ENCODE measurements around the gene HLA-DQA1. TPM values are rescaled to one million over a fixed set of nuclear protein-coding genes. Genes with fewer than 3 reads are reported as not detected.
"Not testable (repeated sequence)": the region's sequence is repeated elsewhere in the genome, so short reads cannot be mapped to it uniquely, and the experiment has no call there.

Gene HLA-DQA1
- total RNA-seq, 1 donor from 2014 or later = 7.4 TPM

GRCh38 chr6:32668226-32668747 is 31.1 kb downstream of the HLA-DQA1 start:
- TF ChIP-seq POLR2AphosphoS5 (IDR thresholded peaks at IDR 0.05; ENCODE audit: insufficient read depth in 1 of 2, low read depth in 1 of 2) (no peak), CTCF (IDR thresholded peaks at IDR 0.05) (no peak), POLR2A (IDR thresholded peaks at IDR 0.05) (no peak)
- no peak for DNase-seq (ENCODE audit: extremely low spot score in 2 of 2)
- intact Hi-C loops (cut with DNase I) = no loop called here
- H3K36me3 ChIP-seq = no peaks in the 10 kb centered on the region
- H3K9me3 ChIP-seq = no peaks in the 10 kb centered on the region
- H3K27me3 ChIP-seq = no peaks in the 10 kb centered on the region
- no peak overlapping the region for H3K27ac ChIP-seq
- H3K4me1 ChIP-seq = no peaks in the 10 kb centered on the region
- H3K4me3 ChIP-seq = no peak overlapping the region

GRCh38 chr6:32669240-32669639 is 32.0 kb downstream of the HLA-DQA1 start:
- no peak overlapping the region for H3K27ac ChIP-seq
- intact Hi-C loops (cut with DNase I) = no loop called here
- H3K4me1 ChIP-seq = no peaks in the 10 kb centered on the region
- no peak for DNase-seq (ENCODE audit: extremely low spot score in 2 of 2)
- no peak overlapping the region for H3K4me3 ChIP-seq
- no peaks in the 10 kb centered on the region for H3K36me3 ChIP-seq
- H3K27me3 ChIP-seq = no peaks in the 10 kb centered on the region
- no peaks in the 10 kb centered on the region for H3K9me3 ChIP-seq
- TF ChIP-seq POLR2AphosphoS5 (IDR thresholded peaks at IDR 0.05; ENCODE audit: insufficient read depth in 1 of 2, low read depth in 1 of 2) (no peak), POLR2A (IDR thresholded peaks at IDR 0.05) (no peak), CTCF (IDR thresholded peaks at IDR 0.05) (no peak)

- Histone ChIP-seq H3K9me3 (no peaks in the 10 kb centered on the region), H3K27ac (no peak overlapping the region), H3K36me3 (no peaks in the 10 kb centered on the region), H3K4me1 (no peaks in the 10 kb centered on the region), H3K27me3 (no peaks in the 10 kb centered on the region), H3K4me3 (no peak overlapping the region)
- TF ChIP-seq POLR2AphosphoS5 (IDR thresholded peaks at IDR 0.05; ENCODE audit: insufficient read depth in 1 of 2, low read depth in 1 of 2) (no peak), POLR2A (IDR thresholded peaks at IDR 0.05) (no peak), CTCF (IDR thresholded peaks at IDR 0.05) (no peak)
- intact Hi-C loops (cut with DNase I) = no loop called here
- no peak for DNase-seq (ENCODE audit: extremely low spot score in 2 of 2)
These were observed 32.7 kb downstream of the HLA-DQA1 start for GRCh38 chr6:32669893-32670292.

- H3K27me3 ChIP-seq; H3K4me3 ChIP-seq; H3K36me3 ChIP-seq; H3K9me3 ChIP-seq; H3K27ac ChIP-seq; intact Hi-C loops (cut with DNase I); DNase-seq (ENCODE audit: extremely low spot score in 2 of 2); H3K4me1 ChIP-seq: not testable (repeated sequence)
These were observed 34.7 kb downstream of the HLA-DQA1 start for GRCh38 chr6:32671908-32672307.

GRCh38 chr6:32674123-32674522 is 36.9 kb downstream of the HLA-DQA1 start:
- H3K9me3 ChIP-seq; H3K36me3 ChIP-seq; intact Hi-C loops (cut with DNase I); H3K4me3 ChIP-seq; DNase-seq (ENCODE audit: extremely low spot score in 2 of 2); H3K27me3 ChIP-seq; H3K27ac ChIP-seq; H3K4me1 ChIP-seq: not testable (repeated sequence)

GRCh38 chr6:32679492-32679891 is 42.3 kb downstream of the HLA-DQA1 start:
- H3K4me3 ChIP-seq = no peak overlapping the region
- intact Hi-C loops (cut with DNase I) = no loop called here
- no peaks in the 10 kb centered on the region for H3K36me3 ChIP-seq
- TF ChIP-seq CTCF (IDR thresholded peaks at IDR 0.05) (no peak), POLR2AphosphoS5 (IDR thresholded peaks at IDR 0.05; ENCODE audit: insufficient read depth in 1 of 2, low read depth in 1 of 2) (no peak), POLR2A (IDR thresholded peaks at IDR 0.05) (no peak)
- no peaks in the 10 kb centered on the region for H3K4me1 ChIP-seq
- no peak overlapping the region for H3K27ac ChIP-seq
- DNase-seq (ENCODE audit: extremely low spot score in 2 of 2) = no peak
- no peaks in the 10 kb centered on the region for H3K9me3 ChIP-seq
- no peaks in the 10 kb centered on the region for H3K27me3 ChIP-seq
